H9 (cell line): ENCODE results near the gene C16orf74. TPM values are rescaled to one million over a fixed set of nuclear protein-coding genes. Genes with fewer than 3 reads are reported as not detected.
A peak's percentile ranks its signal among the peaks of the same experiment; 100 is the strongest.

Experiments used
- DNase-seq: peaks from one replicate; pipeline ENCODE4 v3.0.0-alpha.2; 2017
- H2AFZ ChIP-seq: one replicate; pipeline ENCODE4 v1.6.1; 2013; ENCODE audit warnings: mild to moderate bottlenecking, low read length, control low read depth, moderate library complexity
- H2AK5ac ChIP-seq: 2 replicates; pipeline ENCODE4 v1.6.1; 2013; ENCODE audit warnings: low read length, control low read depth, mixed read lengths; ENCODE audit not compliant: insufficient read length
- H2BK120ac ChIP-seq: one replicate; pipeline ENCODE4 v1.6.1; 2013; ENCODE audit warnings: low read depth, mild to moderate bottlenecking, low read length, control low read depth, inconsistent platforms; ENCODE audit not compliant: poor library complexity, severe bottlenecking
- H2BK12ac ChIP-seq: 2 replicates; pipeline ENCODE4 v1.6.1; 2013; ENCODE audit warnings: low read length, control low read depth, mixed read lengths, low read depth; ENCODE audit not compliant: insufficient read length
- H2BK15ac ChIP-seq: 2 replicates; pipeline ENCODE4 v1.6.1; 2013; ENCODE audit warnings: low read depth, low read length, control low read depth
- H2BK20ac ChIP-seq: one replicate; pipeline ENCODE4 v1.6.1; 2013; ENCODE audit warnings: low read depth, mild to moderate bottlenecking, low read length, control low read depth, inconsistent platforms; ENCODE audit not compliant: poor library complexity, severe bottlenecking
- H2BK5ac ChIP-seq: 2 replicates; pipeline ENCODE4 v1.6.1; 2013; ENCODE audit warnings: low read length, control low read depth, mixed read lengths; ENCODE audit not compliant: insufficient read length
- H3K14ac ChIP-seq: 2 replicates; pipeline ENCODE4 v1.6.1; 2013; ENCODE audit warnings: low read length, control low read depth; ENCODE audit not compliant: insufficient read depth
- H3K18ac ChIP-seq: 2 replicates; pipeline ENCODE4 v1.6.1; 2013; ENCODE audit warnings: low read depth, mild to moderate bottlenecking, mixed read lengths, low read length, control low read depth; ENCODE audit not compliant: insufficient read length
- H3K23ac ChIP-seq: 2 replicates; pipeline ENCODE4 v1.6.1; 2013; ENCODE audit warnings: low read length, control low read depth, mixed read lengths, low read depth; ENCODE audit not compliant: insufficient read length
- H3K23me2 ChIP-seq: 2 replicates; pipeline ENCODE4 v1.6.1; 2013; ENCODE audit warnings: low read depth, mild to moderate bottlenecking, mixed read lengths, low read length, control low read depth; ENCODE audit not compliant: insufficient read length, poor library complexity, severe bottlenecking
- H3K27ac ChIP-seq: 2 replicates; pipeline ENCODE4 v1.5.1; 2013; ENCODE audit warnings: low read length, control low read depth, mixed read lengths, low read depth; ENCODE audit not compliant: insufficient read length
- H3K27me3 ChIP-seq: 2 replicates; pipeline ENCODE4 v1.6.1; 2013; ENCODE audit warnings: low read length, control low read depth, inconsistent platforms; ENCODE audit not compliant: insufficient read depth
- H3K4ac ChIP-seq: 2 replicates; pipeline ENCODE4 v1.6.1; 2013; ENCODE audit warnings: low read depth, mild to moderate bottlenecking, control low read depth, inconsistent platforms, low read length, moderate library complexity
- H3K4me1 ChIP-seq: 2 replicates; pipeline ENCODE4 v1.6.1; 2013; ENCODE audit warnings: low read length, control low read depth, inconsistent platforms; ENCODE audit not compliant: insufficient read depth
- H3K4me2 ChIP-seq: 2 replicates; pipeline ENCODE4 v1.6.1; 2013; ENCODE audit warnings: low read length, control low read depth, mixed read lengths; ENCODE audit not compliant: insufficient read length, insufficient read depth
- H3K56ac ChIP-seq: 2 replicates; pipeline ENCODE4 v1.6.1; 2013; ENCODE audit warnings: low read depth, mild to moderate bottlenecking, mixed read lengths, low read length, control low read depth; ENCODE audit not compliant: insufficient read length
- H3K79me1 ChIP-seq: 2 replicates; pipeline ENCODE4 v1.6.1; 2013; ENCODE audit warnings: low read depth, mild to moderate bottlenecking, moderate library complexity, low read length, control low read depth, inconsistent platforms; ENCODE audit not compliant: insufficient read depth, poor library complexity, severe bottlenecking
- H3K79me2 ChIP-seq: 2 replicates; pipeline ENCODE4 v1.6.1; 2013; ENCODE audit warnings: low read length, control low read depth, inconsistent platforms; ENCODE audit not compliant: insufficient read depth
- H3K9ac ChIP-seq: 2 replicates; pipeline ENCODE4 v1.6.1; 2013; ENCODE audit warnings: low read length, control low read depth, mixed read lengths; ENCODE audit not compliant: insufficient read length; ENCODE audit errors: extremely low read depth
- H3K9me3 ChIP-seq: one replicate; pipeline ENCODE4 v1.6.1; 2013; ENCODE audit warnings: low read depth, low read length, inconsistent platforms; ENCODE audit not compliant: control insufficient read depth
- H3T11ph ChIP-seq: one replicate; pipeline ENCODE4 v1.6.1; 2013; ENCODE audit warnings: mild to moderate bottlenecking, low read length, control low read depth, inconsistent platforms
- H4K20me1 ChIP-seq: one replicate; pipeline ENCODE4 v1.6.1; 2013; ENCODE audit not compliant: control insufficient read depth, insufficient read length, insufficient read depth
- H4K5ac ChIP-seq: 2 replicates; pipeline ENCODE4 v1.6.1; 2013; ENCODE audit warnings: low read depth, mild to moderate bottlenecking, mixed read lengths, low read length, control low read depth; ENCODE audit not compliant: insufficient read length
- H4K8ac ChIP-seq: replicated peaks from 2 replicates; pipeline ENCODE4 v1.6.1; 2013; ENCODE audit warnings: low read length, control low read depth, mixed read lengths, low read depth; ENCODE audit not compliant: insufficient read length
- H4K91ac ChIP-seq: 2 replicates; pipeline ENCODE4 v1.6.1; 2013; ENCODE audit warnings: low read depth, mild to moderate bottlenecking, moderate library complexity, mixed read lengths, low read length, control low read depth; ENCODE audit not compliant: insufficient read length
- H3K27ac Mint-ChIP-seq, 3 experiments: 2 replicates in 2 of 3; 3 replicates in 1 of 3; pipeline ENCODE4 v1.8.0; 2020 to 2021; ENCODE audit warnings: mixed read lengths in 3 of 3, mild to moderate bottlenecking in 1 of 3, moderate library complexity in 1 of 3
- H3K27me3 Mint-ChIP-seq: 2 replicates; pipeline ENCODE4 v1.8.0; 2021; ENCODE audit warnings: low read depth, mild to moderate bottlenecking, moderate library complexity, mixed read lengths
- H3K36me3 Mint-ChIP-seq, 3 experiments: 2 replicates in 2 of 3; 3 replicates in 1 of 3; pipeline ENCODE4 v1.8.0; 2020 to 2021; ENCODE audit warnings: low read depth in 3 of 3, mixed read lengths in 3 of 3; ENCODE audit not compliant: insufficient read depth in 1 of 3
- H3K4me1 Mint-ChIP-seq, 2 experiments: 2 replicates each; pipeline ENCODE4 v1.8.0; 2020; ENCODE audit warnings: mixed read lengths in 2 of 2
- H3K4me3 Mint-ChIP-seq, 2 experiments: 2 replicates in 1 of 2; 3 replicates in 1 of 2; pipeline ENCODE4 v1.8.0; 2020 to 2021; ENCODE audit warnings: mild to moderate bottlenecking in 2 of 2, mixed read lengths in 2 of 2, moderate library complexity in 1 of 2
- H3K9me3 Mint-ChIP-seq, 2 experiments: 2 replicates in 1 of 2; 3 replicates in 1 of 2; pipeline ENCODE4 v1.8.0; 2020; ENCODE audit warnings: mild to moderate bottlenecking in 2 of 2, mixed read lengths in 2 of 2, moderate library complexity in 1 of 2
- WGBS: extraction: QIAGEN DNeasy Blood & Tissue Kit; methylation state at CpG from one replicate; pipeline ENCODE4 v1.1.7; 2013; ENCODE audit warnings: missing lambda C conversion rate, low lambda C conversion rate, mixed read lengths; ENCODE audit not compliant: insufficient read length; ENCODE audit errors: extremely low coverage; 5-methylcytosine and 5-hydroxymethylcytosine counted together
- total RNA-seq: library from RNA; stranded (reverse); gene quantifications from 2 replicates; pipeline ENCODE4 v1.2.1, GENCODE V29; 2021
- TF ChIP-seq, protein P1 (sequence below): fragments of 200-600 bp; sonication (generic); conservative IDR thresholded peaks from 3 replicates; pipeline ENCODE4 v1.8.0; 2021; ENCODE audit warnings: antibody characterized with exemption, mild to moderate bottlenecking

C16orf74 gene
- total RNA-seq, 1 experiment from 2014 or later, result 5.6 TPM

DNA sequence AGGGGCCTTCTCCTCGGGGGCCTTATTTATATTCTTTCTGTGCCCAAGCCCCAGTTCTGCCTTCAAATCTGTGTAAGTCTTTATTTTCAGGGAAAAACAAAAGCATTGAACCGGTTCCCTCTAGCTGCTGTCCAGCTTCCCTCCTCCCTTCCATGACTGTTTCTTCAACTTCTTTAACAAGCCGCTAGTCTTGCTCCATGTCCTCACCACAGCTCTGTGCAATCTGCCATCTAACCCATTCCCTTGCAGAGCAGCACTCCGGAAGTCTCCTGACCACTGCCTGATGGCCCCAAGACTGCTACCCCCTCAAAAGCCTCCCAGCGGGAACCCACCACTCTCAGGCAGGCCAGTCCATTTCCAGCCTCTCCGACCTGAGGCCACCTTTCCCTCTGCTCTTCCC, 31.6 kb upstream of the C16orf74 start:
- Histone ChIP-seq H4K8ac (no peak overlapping the region), H3K27me3 (no peaks in the 10 kb centered on the region), H4K5ac (no peak overlapping the region), H2BK20ac (no peak overlapping the region), H3K27ac (no peak overlapping the region), H2BK120ac (no peak overlapping the region), H4K20me1 (peaks cover under 1% of the 10 kb centered on the region), H3K18ac (no peak overlapping the region), H2BK12ac (no peak overlapping the region), H2BK15ac (no peak overlapping the region), H3K9me3 (no peaks in the 10 kb centered on the region), H3K23ac (no peak overlapping the region), H3K79me2 (no peaks in the 10 kb centered on the region; the same call in 1 of the 2 replicates), H2BK5ac (no peak overlapping the region), H3K4me2 (no peak overlapping the region), H3K9ac (no peak overlapping the region), H2AFZ (no peak overlapping the region), H3K4ac (no peak overlapping the region), H3K79me1 (no peaks in the 10 kb centered on the region), H3K14ac (no peak overlapping the region), H2AK5ac (no peak overlapping the region), H3K23me2 (no peaks in the 10 kb centered on the region), H3K4me1 (no peaks in the 10 kb centered on the region), H4K91ac (no peak overlapping the region), H3K56ac (no peak overlapping the region), H3T11ph (no peak overlapping the region)
- Mint-ChIP-seq H3K4me3 (no peak overlapping the region), H3K36me3 (peaks cover 21 to 72% (median 64%) of the 10 kb centered on the region in 3 experiments; a peak in 6 of 7 replicates), H3K27ac (peak overlapping the region in 2 of 3 experiments; percentile 22 to 75; a peak in 6 of 7 replicates), H3K9me3 (no peaks in the 10 kb centered on the region), H3K4me1 (no peaks in the 10 kb centered on the region), H3K27me3 (no peaks in the 10 kb centered on the region)
- TF ChIP-seq, protein P1, sequence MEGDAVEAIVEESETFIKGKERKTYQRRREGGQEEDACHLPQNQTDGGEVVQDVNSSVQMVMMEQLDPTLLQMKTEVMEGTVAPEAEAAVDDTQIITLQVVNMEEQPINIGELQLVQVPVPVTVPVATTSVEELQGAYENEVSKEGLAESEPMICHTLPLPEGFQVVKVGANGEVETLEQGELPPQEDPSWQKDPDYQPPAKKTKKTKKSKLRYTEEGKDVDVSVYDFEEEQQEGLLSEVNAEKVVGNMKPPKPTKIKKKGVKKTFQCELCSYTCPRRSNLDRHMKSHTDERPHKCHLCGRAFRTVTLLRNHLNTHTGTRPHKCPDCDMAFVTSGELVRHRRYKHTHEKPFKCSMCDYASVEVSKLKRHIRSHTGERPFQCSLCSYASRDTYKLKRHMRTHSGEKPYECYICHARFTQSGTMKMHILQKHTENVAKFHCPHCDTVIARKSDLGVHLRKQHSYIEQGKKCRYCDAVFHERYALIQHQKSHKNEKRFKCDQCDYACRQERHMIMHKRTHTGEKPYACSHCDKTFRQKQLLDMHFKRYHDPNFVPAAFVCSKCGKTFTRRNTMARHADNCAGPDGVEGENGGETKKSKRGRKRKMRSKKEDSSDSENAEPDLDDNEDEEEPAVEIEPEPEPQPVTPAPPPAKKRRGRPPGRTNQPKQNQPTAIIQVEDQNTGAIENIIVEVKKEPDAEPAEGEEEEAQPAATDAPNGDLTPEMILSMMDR, result no peak
- WGBS, result no CpG with 5 or more reads among the region's 6 CpGs
- no peak for DNase-seq
